ENCODE data around the gene CLHC1.

- TF ChIP-seq CTCF (IDR thresholded peaks at IDR 0.05; ENCODE audit: insufficient read depth, low read length) (no peak), POLR2AphosphoS5 (IDR thresholded peaks at IDR 0.05; ENCODE audit: low read depth) (no peak), REST (IDR thresholded peaks at IDR 0.05; ENCODE audit: insufficient replicate concordance, low read depth) (no peak), GABPA (IDR thresholded peaks at IDR 0.05; ENCODE audit: low read depth) (no peak)
These were observed 79.3 kb downstream of the CLHC1 start for GRCh38 chr2:55152475-55153412.

All from HL-60 (cell line).